ENCODE measurements around the gene LTBP3. TPM values are rescaled to one million over a fixed set of nuclear protein-coding genes. Genes with fewer than 3 reads are reported as not detected.

Gene LTBP3
- total and polyA plus RNA-seq, 12 donors, result 40.2 to 362 (median 221) TPM

GRCh38 chr11:65595543-65596281 lies 37.6 kb upstream of the LTBP3 start, which contains the start of gene KCNK7:
Gene KCNK7 (minus strand): TSS chr11:65595800. CDS start chr11:65595772, 28 bp downstream.
- TF ChIP-seq POLR2A (IDR thresholded peaks at IDR 0.05), result no peak
- TF ChIP-seq, protein P1, sequence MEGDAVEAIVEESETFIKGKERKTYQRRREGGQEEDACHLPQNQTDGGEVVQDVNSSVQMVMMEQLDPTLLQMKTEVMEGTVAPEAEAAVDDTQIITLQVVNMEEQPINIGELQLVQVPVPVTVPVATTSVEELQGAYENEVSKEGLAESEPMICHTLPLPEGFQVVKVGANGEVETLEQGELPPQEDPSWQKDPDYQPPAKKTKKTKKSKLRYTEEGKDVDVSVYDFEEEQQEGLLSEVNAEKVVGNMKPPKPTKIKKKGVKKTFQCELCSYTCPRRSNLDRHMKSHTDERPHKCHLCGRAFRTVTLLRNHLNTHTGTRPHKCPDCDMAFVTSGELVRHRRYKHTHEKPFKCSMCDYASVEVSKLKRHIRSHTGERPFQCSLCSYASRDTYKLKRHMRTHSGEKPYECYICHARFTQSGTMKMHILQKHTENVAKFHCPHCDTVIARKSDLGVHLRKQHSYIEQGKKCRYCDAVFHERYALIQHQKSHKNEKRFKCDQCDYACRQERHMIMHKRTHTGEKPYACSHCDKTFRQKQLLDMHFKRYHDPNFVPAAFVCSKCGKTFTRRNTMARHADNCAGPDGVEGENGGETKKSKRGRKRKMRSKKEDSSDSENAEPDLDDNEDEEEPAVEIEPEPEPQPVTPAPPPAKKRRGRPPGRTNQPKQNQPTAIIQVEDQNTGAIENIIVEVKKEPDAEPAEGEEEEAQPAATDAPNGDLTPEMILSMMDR (IDR thresholded peaks at IDR 0.05), result no peak
- Histone ChIP-seq H3K27ac (no peak within 1 kb of the TSS), H3K4me3 (no peak within 1 kb of the TSS), H3K27me3 (no peaks in the 10 kb centered on the region), H3K4me1 (replicated peaks in 1 of 2) (no peaks in the 10 kb centered on the region), H3K36me3 (replicated peaks in 1 of 2) (peaks cover 0 to 22% of the 10 kb centered on the region in 2 donors), H3K9me3 (replicated peaks in 1 of 3) (no peaks in the 10 kb centered on the region)
- WGBS, 4 donors, result 71 to 77% (median 74%) methylated on average over 7 to 12 of the region's 12 CpGs
- intact Hi-C loops (cut with DNase I), result no loop called here
- no peak for DNase-seq

DNA sequence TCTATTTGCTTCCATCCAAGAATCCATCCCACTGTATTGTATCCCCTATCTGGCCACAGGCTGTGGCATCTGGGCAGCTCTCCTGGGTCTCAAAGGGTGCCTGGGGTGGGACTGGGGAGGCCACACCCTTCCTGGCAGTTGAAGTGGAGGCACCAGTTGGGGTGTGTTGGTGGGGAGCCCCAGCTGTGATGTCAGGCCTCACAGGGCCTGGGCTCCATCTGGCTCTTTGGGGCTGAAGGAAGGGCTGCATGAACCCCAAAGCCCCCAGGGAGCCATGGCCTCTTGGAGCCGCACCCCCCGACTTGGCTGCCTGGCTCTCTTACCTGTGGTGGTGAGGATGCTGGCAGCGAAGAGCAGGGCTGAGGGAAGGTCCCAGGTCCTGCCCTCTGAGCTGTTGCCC lies 37.0 kb upstream of the LTBP3 start:
- Histone ChIP-seq H3K4me3 (no peak overlapping the region), H3K9me3 (replicated peaks in 1 of 3) (no peaks in the 10 kb centered on the region), H3K27ac (no peak overlapping the region), H3K4me1 (replicated peaks in 1 of 2) (no peaks in the 10 kb centered on the region), H3K36me3 (replicated peaks in 1 of 2) (peaks cover 0 to 27% of the 10 kb centered on the region in 2 donors), H3K27me3 (no peaks in the 10 kb centered on the region)
- intact Hi-C loops (cut with DNase I), result no loop called here
- 77 to 82% methylated on average over 3 of the region's 3 CpGs; no CpG with 5 or more reads in 2 of the 4 donors for WGBS, 4 donors
- DNase-seq, result peak in 1 of 7 donors; percentile 19
- TF ChIP-seq, protein P1 (IDR thresholded peaks at IDR 0.05), result no peak
- no peak for TF ChIP-seq POLR2A (IDR thresholded peaks at IDR 0.05)

- no peak for TF ChIP-seq POLR2A (IDR thresholded peaks at IDR 0.05)
- TF ChIP-seq, protein P1 (IDR thresholded peaks at IDR 0.05), result peak; percentile 15 to 65 (median 50)
- peaks cover 0 to 25% of the 10 kb centered on the region in 2 donors for H3K36me3 ChIP-seq (replicated peaks in 1 of 2)
- no peaks in the 10 kb centered on the region for H3K4me1 ChIP-seq (replicated peaks in 1 of 2)
- H3K4me3 ChIP-seq, result no peak overlapping the region
- H3K27ac ChIP-seq, result peak overlapping the region in 1 of 5 donors; percentile 8
- WGBS, 4 donors, result 75 to 87% (median 82%) methylated on average over 10 to 26 of the region's 26 CpGs
- DNase-seq, result peak in 3 of 7 donors; percentile 41 to 77 (median 44)
- H3K27me3 ChIP-seq, result no peaks in the 10 kb centered on the region
- H3K9me3 ChIP-seq (replicated peaks in 1 of 3), result no peaks in the 10 kb centered on the region
- intact Hi-C loops (cut with DNase I), result no loop called here
Observed at GRCh38 chr11:65593518-65594414, 35.6 kb upstream of the LTBP3 start.

All from adrenal gland (tissue), 12 donors.